Fibroblast of mammary gland (primary cell): Measurements from ENCODE around the gene RAMP1.

ENCODE experiments used
- DNase-seq: peaks from one replicate; pipeline ENCODE4 v3.0.0-alpha.2; 2010; ENCODE audit warnings: low read depth
- H3K4me3 ChIP-seq: 2 replicates; pipeline ENCODE4 v1.5.1; 2011; ENCODE audit warnings: low read depth, mild to moderate bottlenecking, low read length, moderate library complexity; ENCODE audit not compliant: control insufficient read depth
- CTCF ChIP-seq: conservative IDR thresholded peaks from 2 replicates; pipeline ENCODE4 v1.5.1; 2011; ENCODE audit warnings: low read depth, low read length, inconsistent platforms; ENCODE audit not compliant: control insufficient read depth, insufficient read depth

Gene RAMP1

GRCh38 chr2:237935740-237936452 lies 76.5 kb downstream of the RAMP1 start:
- DNase-seq, result peak; percentile 37
- no peak overlapping the region for H3K4me3 ChIP-seq
- no peak for TF ChIP-seq CTCF

GRCh38 chr2:237939251-237939650 lies 79.8 kb downstream of the RAMP1 start:
- no peak for DNase-seq
- H3K4me3 ChIP-seq, result no peak overlapping the region
- TF ChIP-seq CTCF, result no peak

GRCh38 chr2:237940828-237941227 lies 81.4 kb downstream of the RAMP1 start:
- no peak for TF ChIP-seq CTCF
- DNase-seq, result no peak
- H3K4me3 ChIP-seq, result no peak overlapping the region

GRCh38 chr2:237941239-237941638 lies 81.8 kb downstream of the RAMP1 start:
- H3K4me3 ChIP-seq, result no peak overlapping the region
- no peak for DNase-seq
- TF ChIP-seq CTCF, result no peak

DNA sequence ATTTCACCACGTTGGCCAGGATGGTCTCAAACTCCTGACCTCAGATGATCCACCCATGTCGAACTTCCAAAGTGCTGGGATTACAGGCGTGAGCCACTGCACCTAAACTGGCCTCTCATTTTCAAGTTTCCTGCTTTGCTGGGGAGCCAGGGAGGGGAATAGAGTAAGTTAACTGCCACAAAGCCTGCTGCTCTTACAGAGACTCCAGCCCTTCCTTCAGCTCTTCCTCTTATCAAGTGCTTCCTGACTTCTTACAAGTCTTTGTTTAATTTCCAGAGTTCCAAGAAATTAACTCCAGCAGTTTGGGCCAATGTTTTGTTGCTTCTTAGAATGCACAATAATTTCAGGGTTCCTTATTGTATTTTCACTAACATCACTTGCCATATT lies 83.1 kb downstream of the RAMP1 start:
- no peak for TF ChIP-seq CTCF
- no peak for DNase-seq
- no peak overlapping the region for H3K4me3 ChIP-seq

GRCh38 chr2:237943395-237944094 lies 84.1 kb downstream of the RAMP1 start:
- no peak for TF ChIP-seq CTCF
- H3K4me3 ChIP-seq, result no peak overlapping the region
- no peak for DNase-seq
